Heart left ventricle (tissue), 16 donors: ENCODE results near the gene CD96. TPM values are rescaled to one million over a fixed set of nuclear protein-coding genes. Genes with fewer than 3 reads are reported as not detected.
A peak's percentile ranks its signal among the peaks of the same experiment; 100 is the strongest.

Experiments
- ATAC-seq, 4 donors: fragments of 200-7000 bp; cut with Tn5 transposase; one replicate each; pipeline ENCODE4 v1.9.1; 2020 to 2022; ENCODE audit warnings: moderate library complexity in 4 of 4, mild to moderate bottlenecking in 3 of 4, moderate number of reproducible peaks in 1 of 4
- DNase-seq, 5 donors: peaks; one replicate each; pipeline ENCODE4 v3.0.0-alpha.2; 2020
- H3K27ac ChIP-seq, 12 donors: fragments of 200-600 bp; sonication (generic) in 4 of 12; one replicate each; pipeline versions ENCODE4 v1.5.0 to v1.8.0; 2016 to 2022; ENCODE audit warnings: mild to moderate bottlenecking in 2 of 12
- H3K27me3 ChIP-seq, 9 donors: fragments of 200-600 bp; sonication (generic) in 2 of 9; one replicate each; pipeline versions ENCODE4 v1.5.1 to v1.8.0; 2016 to 2022; ENCODE audit warnings: mild to moderate bottlenecking in 3 of 9
- H3K36me3 ChIP-seq, 9 donors: fragments of 200-600 bp; sonication (generic) in 2 of 9; one replicate each; pipeline versions ENCODE4 v1.5.0 to v1.8.0; 2018 to 2022; ENCODE audit warnings: mild to moderate bottlenecking in 2 of 9
- H3K4me1 ChIP-seq, 12 donors: fragments of 200-600 bp; sonication (generic) in 4 of 12; one replicate each; pipeline versions ENCODE4 v1.5.0 to v1.8.0; 2016 to 2022; ENCODE audit warnings: mild to moderate bottlenecking in 3 of 12
- H3K4me3 ChIP-seq, 12 donors: fragments of 200-600 bp; sonication (generic) in 4 of 12; one replicate each; pipeline versions ENCODE4 v1.5.0 to v1.8.0; 2017 to 2022; ENCODE audit warnings: mild to moderate bottlenecking in 9 of 12, moderate library complexity in 4 of 12
- H3K9me3 ChIP-seq, 12 donors: fragments of 200-600 bp; sonication (generic) in 4 of 12; one replicate each; pipeline versions ENCODE4 v1.5.0 to v1.8.0; 2016 to 2022; ENCODE audit warnings: mild to moderate bottlenecking in 1 of 12
- CTCF ChIP-seq, 12 donors: fragments of 200-600 bp; sonication (generic) in 4 of 12; IDR thresholded peaks; one replicate each; pipeline versions ENCODE4 v1.5.0 to v1.8.0; 2018 to 2022; ENCODE audit warnings: antibody characterized with exemption in 12 of 12, mild to moderate bottlenecking in 5 of 12
- POLR2A ChIP-seq, 2 donors: fragments of 450-650 bp; IDR thresholded peaks; one replicate each; pipeline ENCODE4 v1.6.1; 2017; ENCODE audit warnings: antibody characterized with exemption in 2 of 2, mild to moderate bottlenecking in 2 of 2, moderate library complexity in 2 of 2
- WGBS, 4 donors: extraction: QIAGEN DNeasy Blood & Tissue Kit in 2 of 4; methylation state at CpG; one replicate each; pipeline versions ENCODE4 v1.1.5 to v1.1.7; 2013 to 2018; 5-methylcytosine and 5-hydroxymethylcytosine counted together
- intact Hi-C, 10 donors: fragments of 100-400 bp; cut with DNase I; formaldehyde crosslinking; loops; one replicate each; pipeline versions ENCODE4 v1.11.1 to v1.14.2; 2022
- long read RNA-seq, 3 donors: library from polyadenylated mRNA; unstranded; transcript quantifications; one replicate each; pipeline ENCODE4 v2.0.0, GENCODE V29; 2020 to 2021
- polyA plus RNA-seq, 2 donors: library from polyadenylated mRNA; stranded (reverse); fragments of 200-250 nt; gene quantifications; one replicate each; pipeline ENCODE4 v1.2.3, GENCODE V29; 2013
- total RNA-seq, 9 donors: library from RNA; depleted of rRNA in 2 of 9; stranded (reverse); fragments of >200 nt in 2 of 9; fragmentation: NEBNext Ultra II Directional in 3 of 9; extraction: Animal tissue kit (Norgen Biotek cat#: 25700) in 3 of 9; gene quantifications; one replicate each; pipeline versions ENCODE4 v1.1.0 to v1.2.4, GENCODE V29; 2016 to 2023
- donor health status: ischemic (EF 13 %, LVEDD 7.1; RV severe dilation, severe dysfunction).
- donor health status: healthy with polysubstance abuse.
- donor health status: DM: no; HTN: yes; CAD: no.
- donor health status: DM: no; HTN: no; CAD: no.
- donor health status: ischemic (EF 25% LVEDD 6.9; RV normal size, moderate dysfunction).
- donor health status: ischemic (EF 25% LVEDD 5.7; RV mildly dilated, moderate dysfunction).
- donor health status: healthy.
- donor health status: DM: yes; HTN: yes; CAD: no.
- donor health status: ischemic (EF 35%, LVEDD 5.7; RV mildly dilated, moderate dysfunction).
- donor health status: nonischemic (EF 11% LVEDD 7.7; RV severe dilation, severe dysfunction).
- donor health status: DM: yes; HTN: yes; CAD: no.
- donor health status: PGD.
- donor health status: ischemic (EF 29% LVEDD 5.4; RV normal size, mild dysfunction).
- donor health status: nonischemic (EF 23%, LVEDD 6.1; RV moderate dilation, normal function).

CD96 gene
- total RNA-seq (1 to 10 TPM in 2 of 9 donors, under 1 TPM in 3, not detected in 4; 0.21 to 4.4 (median 0.33) TPM), polyA plus RNA-seq (under 1 TPM; 0.08 to 0.26 TPM)
- long read RNA-seq, donor 1, result 0 reads
- long read RNA-seq, donor 2, result 0 reads
- long read RNA-seq, donor 3, result 0 reads

DNA sequence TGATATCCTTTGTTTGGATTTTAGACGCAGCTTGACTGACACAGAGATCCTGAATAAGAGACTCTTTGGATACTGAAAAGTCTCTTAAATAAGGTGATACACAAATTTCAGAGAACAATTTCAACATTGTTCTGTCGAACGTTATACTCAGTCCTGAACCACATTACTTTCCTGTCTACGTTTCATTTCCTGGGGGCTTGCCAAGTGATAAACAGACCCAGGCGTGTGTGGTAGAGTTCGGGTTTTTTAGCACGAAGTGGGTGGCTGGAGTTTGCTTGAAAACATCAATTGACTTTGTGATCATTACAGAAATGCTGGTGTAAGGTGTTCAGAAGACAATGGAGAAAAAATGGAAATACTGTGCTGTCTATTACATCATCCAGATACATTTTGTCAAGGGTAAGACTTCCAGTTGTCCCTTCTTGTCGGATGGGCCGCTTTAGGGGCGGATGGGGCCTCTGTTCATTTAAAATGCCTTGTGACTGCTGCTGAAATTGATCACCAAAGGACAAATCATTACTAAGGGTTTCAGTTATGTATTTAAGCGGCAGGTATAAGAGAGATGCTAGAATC, at the start of gene CD96:
CD96 (plus strand) TSS at position 287 of the 573 bp plus-strand sequence; CDS start at position 339, 52 bp downstream.
- Histone ChIP-seq H3K27me3 (peaks cover 0 to 5% (median 0%) of the 10 kb centered on the region in 9 donors), H3K36me3 (no peaks in the 10 kb centered on the region), H3K9me3 (no peaks in the 10 kb centered on the region), H3K4me1 (peaks cover 0 to 8% (median 0%) of the 10 kb centered on the region in 12 donors), H3K4me3 (peak within 1 kb of the TSS in 2 of 12 donors; percentile 28 to 52), H3K27ac (peak within 1 kb of the TSS in 1 of 12 donors; percentile 81)
- DNase-seq (no peak), ATAC-seq (peak in 1 of 4 donors; percentile 9)
- TF ChIP-seq CTCF (IDR thresholded peaks at IDR 0.05) (no peak), POLR2A (IDR thresholded peaks at IDR 0.05) (no peak)
- 48 to 51% (median 50%) methylated on average over 11 of the region's 11 CpGs for WGBS, 4 donors
- intact Hi-C loops, result no loop called here

- no peaks in the 10 kb centered on the region for H3K27me3 ChIP-seq
- no peaks in the 10 kb centered on the region for H3K36me3 ChIP-seq
- no peak for DNase-seq
- intact Hi-C loops, result no loop called here
- H3K27ac ChIP-seq, result no peak overlapping the region
- no peaks in the 10 kb centered on the region for H3K4me1 ChIP-seq
- H3K9me3 ChIP-seq, result no peaks in the 10 kb centered on the region
- TF ChIP-seq POLR2A (IDR thresholded peaks at IDR 0.05), result no peak
- no peak for TF ChIP-seq CTCF (IDR thresholded peaks at IDR 0.05)
- no peak for ATAC-seq
- H3K4me3 ChIP-seq, result no peak overlapping the region
Measured at GRCh38 chr3:111493276-111493675, 48.7 kb upstream of the CD96 start.

- no peak overlapping the region for H3K27ac ChIP-seq
- no peaks in the 10 kb centered on the region for H3K27me3 ChIP-seq
- H3K36me3 ChIP-seq, result no peaks in the 10 kb centered on the region
- H3K4me1 ChIP-seq, result no peaks in the 10 kb centered on the region
- H3K4me3 ChIP-seq, result no peak overlapping the region
- WGBS, 4 donors, result 86 to 96% (median 93%) methylated on average over 13 to 14 of the region's 14 CpGs
- DNase-seq (no peak), ATAC-seq (no peak)
- TF ChIP-seq CTCF (IDR thresholded peaks at IDR 0.05), result no peak
- no peak for TF ChIP-seq POLR2A (IDR thresholded peaks at IDR 0.05)
- H3K9me3 ChIP-seq, result peaks cover 0 to 4% (median 0%) of the 10 kb centered on the region in 12 donors
- intact Hi-C loops, result no loop called here
Measured at GRCh38 chr3:111496894-111497559, 45.0 kb upstream of the CD96 start.

GRCh38 chr3:111498022-111498421, 44.0 kb upstream of the CD96 start:
- TF ChIP-seq CTCF (IDR thresholded peaks at IDR 0.05) (no peak), POLR2A (IDR thresholded peaks at IDR 0.05) (no peak)
- ATAC-seq (no peak), DNase-seq (no peak)
- 74 to 82% (median 77%) methylated on average over 3 of the region's 3 CpGs for WGBS, 4 donors
- Histone ChIP-seq H3K27ac (no peak overlapping the region), H3K4me3 (no peak overlapping the region), H3K4me1 (no peaks in the 10 kb centered on the region), H3K9me3 (peaks cover 0 to 7% (median 0%) of the 10 kb centered on the region in 12 donors), H3K27me3 (no peaks in the 10 kb centered on the region), H3K36me3 (no peaks in the 10 kb centered on the region)
- intact Hi-C loops, result no loop called here
